ENCODE data around the gene MBD5.

The MBD5 gene

DNA sequence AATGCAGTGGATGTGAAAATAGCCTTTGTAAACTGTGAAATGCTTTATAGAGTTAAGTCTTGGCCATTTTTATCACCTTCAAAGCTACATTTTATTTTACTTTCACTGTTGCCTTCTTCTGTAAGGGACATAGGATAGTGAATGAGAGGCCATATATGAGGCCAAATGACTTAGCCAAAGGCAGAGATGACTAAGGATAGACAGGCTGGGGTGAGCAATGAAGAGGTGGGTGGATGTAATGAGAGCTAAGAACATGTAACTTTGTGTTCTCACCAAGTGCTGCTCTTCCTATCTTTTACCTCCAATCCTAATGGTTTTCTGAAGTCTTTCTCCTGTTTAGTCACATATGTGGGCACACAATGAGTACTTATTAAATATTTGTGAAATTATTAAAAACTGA lies 101.9 kb downstream of the MBD5 start:
- Mint-ChIP-seq H3K27ac (no peak overlapping the region), H3K27me3 (ENCODE audit: low read depth) (no peaks in the 10 kb centered on the region), H3K36me3 (ENCODE audit: low read depth) (peaks cover 1% of the 10 kb centered on the region), H3K4me3 (no peak overlapping the region), H3K4me1 (ENCODE audit: low read depth) (peaks cover 2% of the 10 kb centered on the region), H3K9me3 (no peaks in the 10 kb centered on the region)

DNA sequence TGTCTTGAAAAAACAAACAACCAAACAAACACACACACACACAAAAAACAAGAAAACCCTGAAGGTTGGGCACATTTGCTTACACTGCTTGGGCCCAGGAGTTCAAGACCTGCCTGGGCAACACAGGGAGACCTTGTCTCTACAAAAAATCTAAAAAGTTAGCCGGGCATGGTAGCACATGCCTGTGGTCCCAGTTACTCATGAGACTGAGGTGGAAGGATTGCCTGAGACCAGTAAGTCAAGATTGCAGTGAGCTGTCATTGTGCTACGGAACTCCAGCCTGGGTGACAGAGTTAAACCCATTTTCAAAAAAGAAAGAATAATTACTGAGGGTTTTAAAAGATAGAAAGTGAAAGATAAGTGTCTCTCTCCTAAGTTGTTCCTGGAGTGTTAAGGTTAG lies 103.4 kb downstream of the MBD5 start:
- H3K27ac Mint-ChIP-seq, result no peak overlapping the region
- no peaks in the 10 kb centered on the region for H3K9me3 Mint-ChIP-seq
- peaks cover 2% of the 10 kb centered on the region for H3K4me1 Mint-ChIP-seq (ENCODE audit: low read depth)

DNA sequence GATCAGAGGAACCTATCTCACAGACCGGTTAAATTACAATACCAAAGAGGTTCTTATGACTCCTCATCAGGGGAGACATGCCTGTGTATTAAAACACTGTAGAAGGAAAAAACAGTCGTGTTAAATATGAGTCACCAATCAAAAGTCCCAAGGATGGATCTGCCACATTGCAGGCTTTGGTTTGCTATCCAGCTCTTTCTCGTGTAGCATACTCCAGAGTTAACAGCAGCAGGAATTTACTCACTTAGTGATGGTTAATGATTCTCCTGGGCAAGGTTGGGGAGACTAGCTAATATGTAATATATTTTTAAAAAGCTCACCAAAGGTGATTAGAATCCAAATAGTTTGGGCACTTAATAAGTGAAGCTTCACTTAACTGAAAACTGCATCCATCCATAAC lies 109.7 kb downstream of the MBD5 start:
- peaks cover under 1% of the 10 kb centered on the region for H3K4me1 Mint-ChIP-seq (ENCODE audit: low read depth)
- H3K4me3 Mint-ChIP-seq, result no peak overlapping the region
- no peaks in the 10 kb centered on the region for H3K27me3 Mint-ChIP-seq (ENCODE audit: low read depth)
- H3K9me3 Mint-ChIP-seq, result no peaks in the 10 kb centered on the region
- H3K27ac Mint-ChIP-seq, result no peak overlapping the region
- H3K36me3 Mint-ChIP-seq (ENCODE audit: low read depth), result no peaks in the 10 kb centered on the region

More for the DNA sequence above, 103.4 kb downstream of the MBD5 start:
- Mint-ChIP-seq H3K4me3 (no peak overlapping the region), H3K27me3 (ENCODE audit: low read depth) (no peaks in the 10 kb centered on the region), H3K36me3 (ENCODE audit: low read depth) (peaks cover 1% of the 10 kb centered on the region)

DNA sequence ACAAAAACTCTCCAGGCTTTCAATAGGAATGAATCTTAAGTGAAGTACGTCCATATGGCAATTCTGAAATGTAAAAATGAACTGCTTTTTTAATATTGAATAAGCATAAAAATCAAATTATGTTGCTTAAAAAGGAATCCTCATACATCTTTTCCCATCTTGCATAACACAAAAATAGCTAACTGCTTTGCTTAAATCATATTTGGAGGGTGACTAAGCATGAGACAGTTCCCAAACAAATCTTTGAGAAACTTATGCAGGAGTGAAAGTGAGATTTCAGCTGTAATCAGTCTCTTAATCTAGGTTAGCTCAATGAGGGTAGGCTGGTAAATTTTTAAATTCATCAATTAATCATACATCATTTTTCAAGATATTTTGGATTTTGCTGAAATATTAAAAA lies 111.5 kb downstream of the MBD5 start:
- Mint-ChIP-seq H3K27me3 (ENCODE audit: low read depth) (no peaks in the 10 kb centered on the region), H3K36me3 (ENCODE audit: low read depth) (no peaks in the 10 kb centered on the region), H3K27ac (no peak overlapping the region), H3K4me1 (ENCODE audit: low read depth) (no peaks in the 10 kb centered on the region), H3K9me3 (no peaks in the 10 kb centered on the region), H3K4me3 (no peak overlapping the region)

DNA sequence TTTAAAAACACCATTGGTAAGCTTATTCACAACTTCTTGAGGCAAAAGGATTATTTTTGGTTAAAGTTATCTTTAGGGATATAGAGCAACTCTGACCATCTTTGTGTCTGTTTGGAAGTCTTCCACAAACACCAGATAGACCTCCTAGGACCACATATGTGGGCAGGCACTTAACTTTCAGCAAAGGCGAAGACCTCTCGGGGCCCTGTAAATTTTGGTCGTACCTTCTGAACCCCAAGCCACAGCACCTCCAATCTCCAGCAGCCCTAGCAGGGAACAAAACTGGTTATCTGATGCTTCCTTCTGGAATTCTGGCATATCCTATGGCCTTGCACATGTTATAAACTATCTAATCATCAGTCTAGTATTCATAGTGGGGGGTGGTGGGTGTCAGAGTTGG lies 114.8 kb downstream of the MBD5 start:
- Mint-ChIP-seq H3K27ac (no peak overlapping the region), H3K36me3 (ENCODE audit: low read depth) (no peaks in the 10 kb centered on the region), H3K4me3 (no peak overlapping the region), H3K9me3 (no peaks in the 10 kb centered on the region), H3K27me3 (ENCODE audit: low read depth) (no peaks in the 10 kb centered on the region), H3K4me1 (ENCODE audit: low read depth) (no peaks in the 10 kb centered on the region)

DNA sequence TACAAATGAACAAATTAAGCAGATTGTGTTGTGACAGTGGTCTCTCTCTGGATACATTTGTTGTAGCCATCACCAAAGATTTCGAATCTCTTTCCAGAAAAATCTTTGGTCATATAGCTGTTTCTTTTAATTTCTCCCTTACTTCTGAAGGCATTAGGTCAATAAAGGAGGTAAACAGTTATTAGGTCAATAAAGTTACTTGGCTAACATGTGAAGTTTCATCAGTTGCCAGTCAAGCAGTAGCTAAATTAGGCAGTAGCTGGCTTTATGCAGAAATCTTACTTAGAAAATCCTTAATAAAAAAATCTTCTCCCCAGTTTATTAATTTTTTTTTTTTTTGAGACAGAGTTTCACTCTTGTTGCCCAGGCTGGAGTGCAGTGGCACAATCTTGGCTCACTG lies 115.5 kb downstream of the MBD5 start:
- Mint-ChIP-seq H3K27ac (no peak overlapping the region), H3K4me3 (no peak overlapping the region), H3K36me3 (ENCODE audit: low read depth) (no peaks in the 10 kb centered on the region), H3K9me3 (no peaks in the 10 kb centered on the region), H3K4me1 (ENCODE audit: low read depth) (no peaks in the 10 kb centered on the region), H3K27me3 (ENCODE audit: low read depth) (no peaks in the 10 kb centered on the region)

DNA sequence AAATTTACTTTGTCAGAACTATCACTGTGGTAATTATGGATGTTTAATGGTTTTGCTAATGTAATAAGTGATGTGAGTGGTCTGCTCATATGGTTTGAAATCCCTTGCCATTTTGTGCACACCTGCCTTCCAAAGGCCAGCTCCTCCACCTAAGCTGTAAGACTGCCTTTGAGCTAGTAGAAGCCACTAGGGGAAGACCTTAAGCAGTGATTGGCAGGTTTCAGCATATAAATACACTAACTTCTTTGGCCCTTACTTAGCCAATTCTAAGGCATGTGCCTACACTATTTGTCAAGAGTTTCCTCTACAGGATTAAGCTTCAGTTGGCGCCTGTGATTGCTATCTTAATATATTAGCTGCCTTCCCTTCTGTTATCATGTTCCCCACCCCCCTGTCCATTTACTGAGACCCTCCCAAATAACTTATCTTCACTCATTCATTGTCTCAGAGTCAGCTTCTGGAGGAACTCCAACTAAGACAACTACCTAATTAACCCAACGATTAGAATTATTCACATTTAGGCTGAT lies 141.1 kb downstream of the MBD5 start:
- H3K4me3 Mint-ChIP-seq, result no peak overlapping the region
- H3K27me3 Mint-ChIP-seq (ENCODE audit: low read depth), result no peaks in the 10 kb centered on the region
- H3K4me1 Mint-ChIP-seq (ENCODE audit: low read depth), result no peaks in the 10 kb centered on the region
- no peak overlapping the region for H3K27ac Mint-ChIP-seq
- H3K9me3 Mint-ChIP-seq, result no peaks in the 10 kb centered on the region
- no peaks in the 10 kb centered on the region for H3K36me3 Mint-ChIP-seq (ENCODE audit: low read depth)

DNA sequence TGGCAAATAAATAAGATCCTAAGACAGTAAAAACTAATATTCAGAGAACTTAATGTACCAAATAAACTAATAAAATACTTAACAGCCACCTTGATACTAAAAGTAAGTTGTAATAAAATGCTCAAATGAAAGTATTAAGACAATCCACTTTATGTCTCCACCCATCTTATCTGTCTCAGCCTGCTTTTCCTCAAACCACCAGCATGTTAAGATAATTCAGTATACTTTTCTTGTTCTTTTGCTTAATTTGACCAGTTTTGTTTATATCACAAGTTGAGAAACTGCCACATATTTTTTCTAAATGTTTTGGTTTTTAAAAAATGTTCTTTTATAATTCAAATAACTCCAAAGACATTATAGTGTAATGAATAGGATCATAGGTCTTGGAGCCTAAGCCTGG lies 142.0 kb downstream of the MBD5 start:
- no peaks in the 10 kb centered on the region for H3K36me3 Mint-ChIP-seq (ENCODE audit: low read depth)
- no peaks in the 10 kb centered on the region for H3K27me3 Mint-ChIP-seq (ENCODE audit: low read depth)
- H3K4me3 Mint-ChIP-seq, result no peak overlapping the region
- H3K9me3 Mint-ChIP-seq, result no peaks in the 10 kb centered on the region
- H3K4me1 Mint-ChIP-seq (ENCODE audit: low read depth), result no peaks in the 10 kb centered on the region
- no peak overlapping the region for H3K27ac Mint-ChIP-seq

DNA sequence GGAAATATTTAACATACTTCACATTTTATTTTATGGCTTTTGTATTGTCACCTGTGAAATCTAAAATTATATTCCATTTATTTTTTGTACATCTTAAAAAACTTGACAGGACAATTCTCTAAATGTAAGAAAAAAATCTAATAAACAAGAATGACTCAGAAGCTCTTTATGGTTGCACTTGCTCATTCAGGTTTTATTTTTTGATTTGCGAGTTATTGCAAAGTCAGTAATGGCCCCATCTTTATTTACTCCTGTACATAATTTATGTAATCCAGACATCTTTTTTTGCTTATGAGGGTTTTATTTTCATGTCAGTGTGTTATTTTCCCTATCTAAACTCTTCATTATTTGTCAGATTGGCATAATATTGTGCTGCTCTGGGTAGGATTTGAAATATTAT lies 145.1 kb downstream of the MBD5 start:
- H3K27ac Mint-ChIP-seq, result no peak overlapping the region
- no peaks in the 10 kb centered on the region for H3K27me3 Mint-ChIP-seq (ENCODE audit: low read depth)
- H3K36me3 Mint-ChIP-seq (ENCODE audit: low read depth), result no peaks in the 10 kb centered on the region
- no peaks in the 10 kb centered on the region for H3K4me1 Mint-ChIP-seq (ENCODE audit: low read depth)
- no peaks in the 10 kb centered on the region for H3K9me3 Mint-ChIP-seq
- no peak overlapping the region for H3K4me3 Mint-ChIP-seq

DNA sequence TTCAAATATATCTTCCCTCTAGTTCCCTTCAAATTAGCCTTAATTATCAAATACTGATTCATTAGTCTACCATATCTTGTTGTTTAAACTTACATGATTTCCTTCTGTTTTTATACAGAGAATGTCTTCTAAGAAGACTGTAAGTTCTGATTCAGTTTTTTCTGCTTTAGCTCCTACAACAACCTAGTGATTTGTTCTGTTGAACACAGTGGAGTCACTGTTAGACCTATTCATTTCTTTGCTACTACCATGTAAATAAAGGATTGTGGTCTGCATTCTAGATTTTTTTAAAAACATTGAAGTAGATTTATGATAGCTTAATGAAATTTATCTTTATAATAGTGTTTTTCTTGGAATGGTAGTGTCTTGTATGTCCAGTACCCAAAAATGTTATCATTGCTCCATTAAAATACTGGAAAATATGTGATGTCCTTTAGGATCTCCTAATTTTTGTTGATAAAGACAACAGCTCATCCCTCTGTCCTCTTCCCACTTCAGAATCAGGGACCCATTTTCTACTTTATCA lies 146.4 kb downstream of the MBD5 start:
- H3K27me3 Mint-ChIP-seq (ENCODE audit: low read depth), result no peaks in the 10 kb centered on the region
- H3K9me3 Mint-ChIP-seq, result peaks cover 5% of the 10 kb centered on the region
- no peaks in the 10 kb centered on the region for H3K4me1 Mint-ChIP-seq (ENCODE audit: low read depth)
- no peaks in the 10 kb centered on the region for H3K36me3 Mint-ChIP-seq (ENCODE audit: low read depth)
- no peak overlapping the region for H3K4me3 Mint-ChIP-seq
- H3K27ac Mint-ChIP-seq, result no peak overlapping the region

DNA sequence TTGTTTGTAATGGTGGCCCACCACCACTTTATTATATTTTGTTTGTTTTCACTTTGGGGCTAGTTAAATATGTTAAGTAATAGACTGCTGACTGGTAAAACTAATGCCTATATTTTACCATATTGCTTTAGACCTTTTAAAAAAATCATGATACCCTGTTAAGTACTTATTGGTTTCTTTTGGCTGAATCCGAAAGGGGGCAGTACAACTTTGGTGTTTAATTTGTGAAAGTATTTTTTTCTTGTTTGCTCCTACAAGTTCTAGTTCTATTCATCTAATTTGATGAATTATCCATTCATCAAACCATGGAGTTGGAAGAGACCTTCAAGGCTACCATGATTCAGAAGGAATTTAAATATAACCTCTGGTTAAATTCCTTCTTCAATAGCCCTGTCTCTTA lies 147.0 kb downstream of the MBD5 start:
- Mint-ChIP-seq H3K27me3 (ENCODE audit: low read depth) (no peaks in the 10 kb centered on the region), H3K27ac (no peak overlapping the region), H3K4me3 (no peak overlapping the region), H3K4me1 (ENCODE audit: low read depth) (no peaks in the 10 kb centered on the region), H3K36me3 (ENCODE audit: low read depth) (no peaks in the 10 kb centered on the region), H3K9me3 (peaks cover 5% of the 10 kb centered on the region)

DNA sequence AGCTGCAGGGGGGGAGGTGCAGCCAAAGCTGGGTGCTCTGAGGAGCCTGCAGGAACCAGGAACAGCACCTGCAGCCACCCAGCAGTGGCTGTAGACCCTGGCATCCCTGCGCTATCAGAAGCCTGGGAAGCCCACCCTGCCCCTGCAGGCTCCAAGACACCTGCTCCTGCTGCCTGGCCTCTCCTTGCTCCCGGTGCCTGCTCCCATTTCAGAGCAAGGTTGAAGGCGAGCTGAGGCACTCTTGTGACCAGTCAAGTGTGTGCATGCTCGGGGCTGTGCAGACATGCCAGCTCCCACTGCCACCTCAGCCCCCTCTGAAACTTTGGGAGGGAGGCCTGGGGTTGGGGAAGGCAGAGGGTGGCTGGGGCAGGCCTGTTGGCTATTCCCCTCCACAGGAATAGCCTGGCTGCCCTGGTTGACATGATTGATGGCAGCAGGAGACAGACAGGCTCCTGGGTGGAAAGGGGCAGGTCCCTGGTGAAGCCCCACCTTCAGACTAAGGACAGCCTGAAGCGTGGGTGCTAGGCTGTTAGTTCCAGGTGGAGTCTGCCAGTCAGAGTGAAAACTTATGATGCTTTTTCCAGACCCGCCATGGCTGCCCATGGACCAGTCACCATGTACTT lies 151.4 kb downstream of the MBD5 start:
- H3K4me3 Mint-ChIP-seq, result no peak overlapping the region
- no peaks in the 10 kb centered on the region for H3K36me3 Mint-ChIP-seq (ENCODE audit: low read depth)
- no peaks in the 10 kb centered on the region for H3K4me1 Mint-ChIP-seq (ENCODE audit: low read depth)
- peaks cover 5% of the 10 kb centered on the region for H3K9me3 Mint-ChIP-seq
- H3K27ac Mint-ChIP-seq, result no peak overlapping the region
- H3K27me3 Mint-ChIP-seq (ENCODE audit: low read depth), result no peaks in the 10 kb centered on the region

DNA sequence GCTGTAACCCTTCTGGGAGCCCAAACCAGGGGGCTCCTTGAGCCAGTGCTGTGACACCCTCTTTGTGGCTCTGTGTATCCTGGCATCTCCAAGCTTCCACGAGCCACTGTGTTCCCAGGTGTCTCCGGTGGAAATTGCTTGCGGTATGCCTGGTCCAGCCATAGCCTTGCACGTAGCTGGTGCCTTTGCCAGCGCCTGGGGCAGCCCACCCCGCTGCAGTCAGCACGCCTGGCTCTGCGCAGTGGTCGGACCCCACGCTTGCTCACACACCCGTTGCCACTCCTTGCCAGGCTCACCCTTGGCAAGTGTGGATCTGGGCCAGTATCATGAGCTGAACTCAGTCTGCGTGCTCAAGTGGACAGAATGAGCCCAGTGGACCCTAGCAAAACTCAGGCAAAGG lies 152.3 kb downstream of the MBD5 start:
- H3K9me3 Mint-ChIP-seq, result peaks cover 5% of the 10 kb centered on the region
- H3K27ac Mint-ChIP-seq, result no peak overlapping the region
- no peaks in the 10 kb centered on the region for H3K27me3 Mint-ChIP-seq (ENCODE audit: low read depth)
- H3K36me3 Mint-ChIP-seq (ENCODE audit: low read depth), result no peaks in the 10 kb centered on the region
- no peaks in the 10 kb centered on the region for H3K4me1 Mint-ChIP-seq (ENCODE audit: low read depth)
- no peak overlapping the region for H3K4me3 Mint-ChIP-seq

DNA sequence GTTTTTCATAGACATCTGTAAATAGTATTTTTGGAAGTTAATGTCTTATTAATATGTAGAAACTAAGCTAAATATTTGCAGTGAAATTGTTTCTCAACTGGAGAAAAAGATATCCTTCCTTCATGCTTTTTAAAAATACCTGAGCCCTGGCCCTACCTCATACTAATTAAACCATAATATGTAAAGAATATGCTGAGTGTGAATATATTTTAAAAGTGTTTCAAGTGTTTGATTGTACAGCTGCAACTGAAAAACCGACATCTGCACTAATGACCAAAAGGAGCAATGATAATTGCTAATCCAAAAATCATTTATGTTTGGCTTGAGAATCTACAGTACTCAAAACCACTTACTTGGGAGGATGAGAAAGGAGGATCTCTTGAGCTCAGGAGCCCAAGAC lies 156.7 kb downstream of the MBD5 start:
- peaks cover 6% of the 10 kb centered on the region for H3K36me3 Mint-ChIP-seq (ENCODE audit: low read depth)

DNA sequence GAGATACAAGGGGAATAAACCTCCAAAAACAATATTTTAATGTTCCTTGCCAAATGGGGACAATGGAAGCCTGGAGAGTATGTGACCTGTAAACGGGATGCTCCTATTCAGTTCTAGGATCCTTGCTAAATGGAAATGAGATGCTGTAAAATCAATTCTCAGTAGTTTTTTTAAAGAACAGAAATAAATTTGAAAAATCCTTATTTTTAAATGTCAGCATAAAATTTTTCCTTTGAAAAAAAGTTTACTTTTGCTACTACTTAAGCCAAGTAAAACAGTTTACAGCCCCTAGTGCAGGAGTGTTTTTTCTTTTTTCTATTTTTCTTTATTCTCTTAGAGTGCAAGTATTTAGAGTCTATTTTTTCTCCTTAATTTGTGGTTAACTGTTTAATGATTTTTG lies 158.8 kb downstream of the MBD5 start:
- peaks cover 2% of the 10 kb centered on the region for H3K4me1 Mint-ChIP-seq (ENCODE audit: low read depth)
- H3K4me3 Mint-ChIP-seq, result no peak overlapping the region
- H3K27me3 Mint-ChIP-seq (ENCODE audit: low read depth), result no peaks in the 10 kb centered on the region
- no peak overlapping the region for H3K27ac Mint-ChIP-seq
- H3K36me3 Mint-ChIP-seq (ENCODE audit: low read depth), result peaks cover 8% of the 10 kb centered on the region
- no peaks in the 10 kb centered on the region for H3K9me3 Mint-ChIP-seq

More for the DNA sequence above, 156.7 kb downstream of the MBD5 start:
- Mint-ChIP-seq H3K27me3 (ENCODE audit: low read depth) (no peaks in the 10 kb centered on the region), H3K9me3 (no peaks in the 10 kb centered on the region), H3K4me3 (no peak overlapping the region), H3K27ac (no peak overlapping the region), H3K4me1 (ENCODE audit: low read depth) (no peaks in the 10 kb centered on the region)

DNA sequence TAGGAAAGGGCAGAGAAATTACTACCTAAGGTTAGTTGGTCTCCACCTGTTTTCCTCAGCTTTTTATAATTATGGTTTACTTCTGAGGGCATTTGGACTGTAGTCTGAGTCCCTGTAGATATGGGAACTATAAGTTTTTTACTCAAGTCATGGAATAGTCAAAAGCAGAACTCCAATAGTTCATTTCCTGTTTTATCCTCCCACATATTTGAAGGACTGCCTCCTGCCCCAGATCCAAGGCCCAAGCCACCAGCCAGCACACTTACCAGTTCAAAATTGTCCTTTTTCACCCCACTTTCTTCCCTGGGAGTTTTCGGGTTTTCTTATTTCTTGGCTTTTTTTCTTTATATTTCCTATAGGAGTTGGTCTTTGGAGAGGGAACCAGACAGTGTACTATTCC lies 164.1 kb downstream of the MBD5 start:
- Mint-ChIP-seq H3K27ac (no peak overlapping the region), H3K4me3 (no peak overlapping the region), H3K9me3 (peaks cover 6% of the 10 kb centered on the region), H3K36me3 (ENCODE audit: low read depth) (peaks cover 14% of the 10 kb centered on the region), H3K4me1 (ENCODE audit: low read depth) (peaks cover 2% of the 10 kb centered on the region), H3K27me3 (ENCODE audit: low read depth) (no peaks in the 10 kb centered on the region)
